GM19324 (cell line): ENCODE measurements around the gene KBTBD6.
"Not testable (repeated sequence)": the region's sequence is repeated elsewhere in the genome, so short reads cannot be mapped to it uniquely, and the experiment has no call there.

Experiments used
- ATAC-seq: cut with Tn5 transposase; IDR thresholded peaks from one replicate; pipeline ENCODE4 v1.9.1; 2021; ENCODE audit warnings: mild to moderate bottlenecking, moderate library complexity; ENCODE audit not compliant: unreplicated experiment, low FRiP score

Gene KBTBD6

GRCh38 chr13:41132512-41133152 lies at the start of gene KBTBD6:
KBTBD6 (minus strand) TSS chr13:41132802; CDS start chr13:41132511, 291 bp downstream.
- ATAC-seq, result peak; percentile 96

- ATAC-seq, result no peak
Observed at GRCh38 chr13:41182231-41182630, 49.6 kb upstream of the KBTBD6 start.

GRCh38 chr13:41179593-41180250 lies 47.1 kb upstream of the KBTBD6 start:
- no peak for ATAC-seq

- no peak for ATAC-seq
Observed at GRCh38 chr13:41178040-41178439, 45.4 kb upstream of the KBTBD6 start.

GRCh38 chr13:41177616-41178015 lies 45.0 kb upstream of the KBTBD6 start:
- no peak for ATAC-seq

GRCh38 chr13:41175576-41175975 lies 43.0 kb upstream of the KBTBD6 start:
- not testable (repeated sequence) for ATAC-seq

GRCh38 chr13:41162151-41162550 lies 29.5 kb upstream of the KBTBD6 start:
- ATAC-seq, result no peak

GRCh38 chr13:41159174-41159573 lies 26.6 kb upstream of the KBTBD6 start:
- no peak for ATAC-seq

GRCh38 chr13:41157048-41157717 lies 24.6 kb upstream of the KBTBD6 start:
- no peak for ATAC-seq

- no peak for ATAC-seq
Observed at GRCh38 chr13:41156620-41157019, 24.0 kb upstream of the KBTBD6 start.

GRCh38 chr13:41154042-41154441 lies 21.4 kb upstream of the KBTBD6 start:
- ATAC-seq, result no peak

GRCh38 chr13:41152005-41152404 lies 19.4 kb upstream of the KBTBD6 start:
- no peak for ATAC-seq

- no peak for ATAC-seq
Observed at GRCh38 chr13:41150058-41150457, 17.5 kb upstream of the KBTBD6 start.

- ATAC-seq, result no peak
Observed at GRCh38 chr13:41148419-41149283, 16.0 kb upstream of the KBTBD6 start.

GRCh38 chr13:41145136-41145908 lies 12.7 kb upstream of the KBTBD6 start:
- no peak for ATAC-seq

GRCh38 chr13:41144576-41144975 lies 12.0 kb upstream of the KBTBD6 start:
- no peak for ATAC-seq

GRCh38 chr13:41139296-41139966 lies 6.8 kb upstream of the KBTBD6 start:
- ATAC-seq, result no peak

- no peak for ATAC-seq
Observed at GRCh38 chr13:41137951-41138350, 5.3 kb upstream of the KBTBD6 start.

GRCh38 chr13:41137241-41137640 lies 4.6 kb upstream of the KBTBD6 start:
- no peak for ATAC-seq
